Measurements from ENCODE around the gene SLC25A25.
"Not testable (repeated sequence)": the region's sequence is repeated elsewhere in the genome, so short reads cannot be mapped to it uniquely, and the experiment has no call there.

Gene SLC25A25

DNA sequence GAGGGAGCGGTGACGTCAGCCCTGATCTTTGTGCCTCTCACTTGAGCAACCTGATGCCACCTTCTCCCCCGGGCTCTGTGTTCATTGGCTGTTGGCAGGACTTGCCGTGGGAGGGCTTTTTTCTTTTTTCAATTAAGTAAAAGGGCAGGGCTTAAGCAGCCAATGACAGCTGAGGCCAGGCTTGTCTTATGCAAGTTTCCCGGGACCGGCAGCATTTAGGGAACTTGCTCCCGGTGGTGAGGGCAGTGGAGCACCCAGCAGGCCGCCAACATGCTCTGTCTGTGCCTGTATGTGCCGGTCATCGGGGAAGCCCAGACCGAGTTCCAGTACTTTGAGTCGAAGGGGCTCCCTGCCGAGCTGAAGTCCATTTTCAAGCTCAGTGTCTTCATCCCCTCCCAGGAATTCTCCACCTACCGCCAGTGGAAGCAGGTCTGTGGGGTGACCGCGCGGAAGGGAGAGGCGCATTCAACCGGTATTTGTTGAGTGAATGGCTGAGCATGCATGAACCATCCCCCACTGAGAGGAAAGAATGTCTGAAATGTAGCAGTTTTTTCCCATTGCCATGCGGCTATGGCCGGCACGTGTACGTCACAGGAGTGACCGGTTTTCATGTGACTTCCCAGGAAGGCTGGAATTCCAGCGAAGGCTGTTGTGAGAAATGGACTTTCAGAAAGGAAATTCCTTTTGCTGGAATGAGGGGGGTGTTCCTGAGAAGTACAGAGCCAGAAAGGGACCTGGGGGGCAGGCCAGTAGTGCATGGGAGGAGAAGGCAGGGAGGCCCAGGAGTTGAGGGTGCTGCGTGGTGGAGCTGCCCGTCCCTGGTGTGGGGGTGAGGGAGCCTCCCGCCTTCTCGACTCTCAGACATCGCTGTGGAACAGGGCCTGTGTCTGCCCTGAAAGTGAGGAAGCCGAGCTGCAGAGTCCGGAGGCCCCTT, 30.5 kb downstream of the SLC25A25 start:
- DNase-seq: peak; percentile 89 to 95

DNA sequence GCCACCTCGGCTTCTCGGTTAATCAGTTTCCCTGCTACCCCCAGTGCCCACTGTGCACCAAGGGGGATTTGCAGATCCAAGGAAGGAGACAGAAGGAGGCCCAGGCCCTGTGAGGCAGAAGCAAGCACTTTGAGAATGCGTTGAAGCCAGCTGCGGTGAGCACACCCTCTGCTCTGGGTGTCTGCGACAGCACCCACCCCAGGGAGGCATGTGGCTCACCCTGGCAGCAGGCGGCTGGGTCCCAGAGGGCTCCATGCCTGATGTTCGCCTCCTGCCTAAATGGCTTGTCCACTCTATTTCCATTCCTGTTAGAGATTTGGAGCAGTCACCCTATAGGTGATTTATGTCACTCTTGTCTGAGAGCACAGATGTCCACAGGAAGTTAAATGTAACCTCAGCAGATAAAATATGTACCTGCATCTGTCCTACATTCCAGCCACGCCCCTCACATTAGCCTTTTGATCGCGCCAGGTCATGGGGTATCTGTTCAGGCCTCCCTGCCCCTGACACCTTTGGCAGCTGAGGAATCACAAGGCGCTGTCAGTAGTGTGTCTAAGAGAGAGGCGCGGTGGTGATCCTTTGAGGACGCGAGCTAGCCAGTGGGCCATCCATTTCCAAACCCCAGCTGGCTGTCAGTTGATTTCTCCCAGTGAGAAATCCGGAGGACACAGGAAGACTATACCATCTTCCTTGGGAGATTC, 31.3 kb downstream of the SLC25A25 start:
- no peak for DNase-seq

DNA sequence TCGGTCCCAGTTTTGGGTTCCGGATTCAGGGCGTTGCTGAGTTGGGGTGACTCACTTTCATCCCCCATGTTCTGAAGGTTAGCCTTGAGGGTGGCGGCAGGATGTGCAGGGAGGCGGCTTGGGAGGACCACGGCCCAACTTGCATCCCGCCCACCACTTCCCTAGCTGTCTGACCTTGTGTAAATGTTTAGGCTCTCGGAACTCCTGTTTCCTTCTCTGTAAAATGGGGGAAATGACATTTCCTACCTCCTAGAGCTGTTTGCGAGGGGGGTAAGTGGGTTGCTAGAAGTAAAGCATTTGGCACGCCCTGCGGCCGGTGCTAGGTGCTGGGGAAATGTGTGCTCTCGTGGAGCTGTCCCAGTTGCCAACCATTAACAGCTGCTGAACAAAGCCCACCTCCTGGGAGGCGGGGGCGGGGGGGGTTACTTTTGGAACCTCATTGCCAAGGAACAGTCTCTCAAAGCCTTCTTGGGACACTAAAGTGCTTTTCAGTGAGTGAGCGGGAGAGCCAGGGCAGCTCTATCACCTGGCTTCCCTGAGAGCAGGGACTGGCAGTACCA, 32.0 kb downstream of the SLC25A25 start:
- no peak for DNase-seq

DNA sequence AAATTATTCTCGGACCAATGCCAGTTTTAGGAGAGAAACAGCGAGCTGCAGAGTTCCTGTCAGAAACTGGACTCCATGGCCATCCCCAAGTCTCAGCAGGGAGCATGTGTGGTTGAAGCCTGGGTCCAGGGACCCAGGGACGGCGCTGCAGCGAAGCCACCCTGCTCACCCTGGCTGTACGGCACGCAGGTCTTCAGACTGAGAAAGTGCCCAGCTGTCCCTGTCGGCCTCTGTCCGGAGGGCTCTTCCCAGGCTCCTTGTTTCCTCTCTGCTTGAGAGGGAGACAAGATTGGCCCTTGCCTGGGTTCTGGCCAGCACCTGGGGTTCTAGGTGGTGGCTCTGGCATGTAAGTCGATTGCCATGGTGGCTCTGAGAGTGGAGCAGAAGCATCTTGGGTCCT, 32.5 kb downstream of the SLC25A25 start:
- DNase-seq: no peak

DNA sequence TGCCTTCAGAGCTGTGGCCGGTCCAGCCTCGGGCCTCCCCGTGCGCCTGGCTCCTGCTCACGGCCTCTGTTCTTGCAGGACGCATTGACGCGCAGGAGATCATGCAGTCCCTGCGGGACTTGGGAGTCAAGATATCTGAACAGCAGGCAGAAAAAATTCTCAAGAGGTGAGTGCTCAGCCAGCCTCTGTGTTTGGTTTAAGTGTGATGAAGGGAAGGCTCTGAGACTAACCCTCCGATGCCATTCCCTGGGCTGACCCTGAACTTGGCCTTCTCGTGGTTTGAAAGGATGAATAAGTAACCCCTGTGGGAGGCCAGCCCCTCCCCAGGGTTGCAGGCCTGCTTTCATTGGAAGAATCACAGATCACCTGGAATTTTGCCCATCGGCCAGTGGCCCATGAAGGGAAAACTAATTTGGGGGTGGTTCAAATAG, 33.2 kb downstream of the SLC25A25 start:
- DNase-seq: no peak

DNA sequence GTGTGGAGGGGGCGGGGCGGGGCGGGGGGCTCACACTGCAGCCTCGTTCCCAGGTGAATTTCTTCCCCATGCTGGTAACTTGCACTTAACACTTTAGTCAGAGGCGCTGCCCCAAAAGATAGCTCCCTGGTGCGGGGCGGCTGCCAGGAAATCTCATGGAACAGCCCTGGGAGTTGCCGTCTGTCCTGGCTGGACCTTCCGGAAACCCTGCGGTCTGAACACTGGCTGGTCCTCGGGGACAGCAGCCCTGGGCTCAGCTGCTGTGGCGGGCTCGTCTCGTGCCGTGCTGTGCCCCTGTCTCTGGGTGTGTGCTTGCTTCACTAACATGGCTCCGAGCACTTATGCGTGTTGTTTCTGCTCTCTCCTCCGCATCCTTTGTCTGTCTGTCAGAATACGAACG, 33.7 kb downstream of the SLC25A25 start:
- DNase-seq: no peak

DNA sequence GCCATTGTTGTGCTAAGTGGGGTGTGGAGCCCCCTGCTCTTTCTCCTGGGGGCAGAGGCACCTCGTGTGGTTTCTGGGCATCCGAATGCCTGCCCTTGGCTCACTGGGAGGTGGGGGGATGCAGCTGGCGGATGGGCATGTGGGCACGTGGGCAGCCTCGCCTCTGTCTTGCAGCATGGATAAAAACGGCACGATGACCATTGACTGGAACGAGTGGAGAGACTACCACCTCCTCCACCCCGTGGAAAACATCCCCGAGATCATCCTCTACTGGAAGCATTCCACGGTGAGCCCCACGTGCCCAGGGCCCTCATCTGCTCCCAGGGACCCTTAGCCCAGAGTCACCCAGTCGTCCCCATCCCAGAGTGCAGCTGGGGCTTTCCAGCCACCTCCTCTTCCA, 34.2 kb downstream of the SLC25A25 start:
- DNase-seq: no peak

DNA sequence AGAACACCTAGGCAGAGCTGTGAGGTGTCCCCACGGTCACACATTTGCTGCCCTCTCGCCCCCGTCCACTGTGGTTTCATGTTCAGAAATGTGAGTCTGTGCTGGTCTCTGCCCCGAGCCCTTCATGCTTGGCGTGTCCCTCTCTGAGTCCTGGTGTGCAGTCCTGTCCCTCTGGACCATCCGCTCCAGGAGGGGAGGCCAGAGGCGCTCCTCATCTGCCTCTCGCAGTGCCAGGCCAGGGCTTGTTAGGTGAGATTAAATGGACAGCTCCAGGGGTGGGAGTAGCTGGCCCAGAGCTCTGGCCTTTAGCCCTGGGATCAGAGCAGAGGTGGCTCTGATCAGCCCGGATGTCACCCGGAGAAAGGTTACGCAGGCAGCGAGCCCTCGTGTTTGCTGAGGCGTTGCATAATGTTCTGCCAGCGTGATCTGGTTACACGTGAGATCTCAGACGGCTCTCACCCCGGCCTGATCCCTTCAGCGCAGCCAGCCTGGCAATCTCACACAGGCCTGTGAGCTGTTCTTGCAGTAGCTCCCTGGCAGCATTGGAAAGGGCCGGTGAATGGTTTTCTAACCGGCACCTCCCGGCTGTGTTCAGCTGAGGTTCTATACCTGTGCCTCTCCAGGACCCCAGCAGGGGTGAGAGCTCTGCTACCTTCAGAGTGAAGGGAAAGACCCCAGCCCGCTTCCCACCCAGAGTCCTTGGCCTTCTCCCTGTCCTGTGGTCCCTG, 35.0 kb downstream of the SLC25A25 start:
- DNase-seq: peak; percentile 18 to 58

DNA sequence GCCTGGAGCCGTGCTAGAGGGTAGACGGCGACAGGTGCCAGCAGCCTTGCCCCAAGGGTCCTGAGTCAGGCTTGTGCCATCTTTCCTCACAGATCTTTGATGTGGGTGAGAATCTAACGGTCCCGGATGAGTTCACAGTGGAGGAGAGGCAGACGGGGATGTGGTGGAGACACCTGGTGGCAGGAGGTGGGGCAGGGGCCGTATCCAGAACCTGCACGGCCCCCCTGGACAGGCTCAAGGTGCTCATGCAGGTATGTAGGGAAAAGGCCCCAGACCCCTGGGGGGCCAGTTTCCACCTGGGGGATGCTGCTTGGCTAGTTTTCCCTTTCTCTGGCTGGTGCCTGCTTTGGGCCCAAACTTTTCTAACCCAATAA, 35.5 kb downstream of the SLC25A25 start:
- peak; percentile 21 to 36 for DNase-seq

DNA sequence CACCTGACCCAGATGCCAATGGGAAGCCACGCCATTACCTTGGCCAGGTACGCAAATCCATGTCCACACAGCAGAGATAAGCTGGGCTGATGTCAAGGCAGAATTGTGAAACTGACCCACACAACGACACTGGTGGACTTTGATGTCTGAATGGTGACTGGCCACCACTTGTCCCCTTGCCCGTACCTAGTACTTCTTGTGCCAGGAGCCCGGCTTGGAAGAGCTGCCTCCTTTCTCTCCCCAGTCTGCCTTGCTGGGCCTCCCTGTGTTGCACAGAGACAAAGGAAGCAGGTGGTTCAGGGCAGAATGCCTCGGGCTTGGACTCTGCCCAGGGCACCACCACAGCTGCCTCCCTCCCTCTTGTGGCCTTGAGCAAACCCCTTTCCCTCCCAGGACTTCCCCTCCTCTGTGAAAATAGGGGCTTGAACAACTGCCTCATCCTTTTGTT, 36.2 kb downstream of the SLC25A25 start:
- peak; percentile 68 to 88 for DNase-seq

DNA sequence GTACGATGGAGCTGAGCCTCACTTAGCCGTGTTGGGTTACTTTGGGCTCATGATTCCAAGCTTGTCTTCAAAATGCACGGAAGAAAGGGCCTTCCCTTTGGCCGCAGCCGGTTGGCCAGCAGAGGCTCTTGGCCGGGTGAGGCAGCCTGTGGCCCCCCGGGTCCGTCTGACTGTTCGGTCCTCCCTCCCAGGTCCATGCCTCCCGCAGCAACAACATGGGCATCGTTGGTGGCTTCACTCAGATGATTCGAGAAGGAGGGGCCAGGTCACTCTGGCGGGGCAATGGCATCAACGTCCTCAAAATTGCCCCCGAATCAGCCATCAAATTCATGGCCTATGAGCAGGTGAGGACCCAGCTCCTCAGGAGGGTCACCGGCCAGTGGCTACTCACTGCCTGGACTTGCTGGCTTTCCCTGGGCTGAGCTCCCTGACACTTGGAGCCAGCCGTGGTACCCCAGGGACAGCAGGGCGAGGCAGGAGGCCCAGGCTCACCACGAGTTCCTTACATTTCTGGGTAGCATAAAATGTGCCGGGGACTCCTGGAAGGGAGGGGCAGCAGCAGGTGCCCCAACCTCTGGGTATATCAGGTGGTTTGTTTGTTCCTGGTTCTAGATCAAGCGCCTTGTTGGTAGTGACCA, 37.6 kb downstream of the SLC25A25 start:
- no peak for DNase-seq

DNA sequence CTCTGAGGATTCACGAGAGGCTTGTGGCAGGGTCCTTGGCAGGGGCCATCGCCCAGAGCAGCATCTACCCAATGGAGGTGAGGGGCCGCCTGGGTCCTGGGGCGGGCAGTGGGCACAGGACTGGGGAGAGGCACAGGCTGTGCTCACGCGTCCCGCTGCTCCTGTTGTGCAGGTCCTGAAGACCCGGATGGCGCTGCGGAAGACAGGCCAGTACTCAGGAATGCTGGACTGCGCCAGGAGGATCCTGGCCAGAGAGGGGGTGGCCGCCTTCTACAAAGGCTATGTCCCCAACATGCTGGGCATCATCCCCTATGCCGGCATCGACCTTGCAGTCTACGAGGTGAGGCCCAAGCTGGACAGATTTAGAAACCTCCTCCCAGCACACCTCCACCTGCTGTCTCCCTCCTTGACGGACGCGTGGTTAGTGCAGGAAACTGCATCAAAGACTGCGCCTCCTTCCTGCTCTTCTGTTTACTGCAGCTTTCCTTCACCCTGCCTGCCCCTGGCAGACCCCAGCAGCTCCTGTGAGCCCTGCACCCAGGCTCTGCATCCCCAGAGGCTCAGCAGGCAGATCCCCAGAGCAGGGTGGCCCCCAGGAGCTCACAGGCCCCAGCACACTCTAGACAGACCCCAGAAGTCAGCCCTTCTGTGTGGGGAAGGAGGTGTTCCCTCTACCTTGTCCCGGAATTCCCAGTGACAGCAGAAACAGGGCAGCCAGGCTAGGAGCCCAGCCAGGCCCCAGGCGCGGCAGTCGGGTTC, 38.3 kb downstream of the SLC25A25 start:
- no peak for DNase-seq

DNA sequence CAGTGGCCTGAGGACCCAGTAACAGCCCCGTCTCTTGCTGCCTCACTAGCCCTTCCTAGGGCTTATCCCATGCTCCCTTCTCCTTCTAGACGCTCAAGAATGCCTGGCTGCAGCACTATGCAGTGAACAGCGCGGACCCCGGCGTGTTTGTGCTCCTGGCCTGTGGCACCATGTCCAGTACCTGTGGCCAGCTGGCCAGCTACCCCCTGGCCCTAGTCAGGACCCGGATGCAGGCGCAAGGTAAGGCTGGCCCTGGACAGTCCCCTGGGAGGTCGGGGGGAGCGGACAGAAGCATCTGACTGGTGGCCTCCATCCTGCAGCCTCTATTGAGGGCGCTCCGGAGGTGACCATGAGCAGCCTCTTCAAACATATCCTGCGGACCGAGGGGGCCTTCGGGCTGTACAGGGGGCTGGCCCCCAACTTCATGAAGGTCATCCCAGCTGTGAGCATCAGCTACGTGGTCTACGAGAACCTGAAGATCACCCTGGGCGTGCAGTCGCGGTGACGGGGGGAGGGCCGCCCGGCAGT, 39.0 kb downstream of the SLC25A25 start:
- no peak for DNase-seq

DNA sequence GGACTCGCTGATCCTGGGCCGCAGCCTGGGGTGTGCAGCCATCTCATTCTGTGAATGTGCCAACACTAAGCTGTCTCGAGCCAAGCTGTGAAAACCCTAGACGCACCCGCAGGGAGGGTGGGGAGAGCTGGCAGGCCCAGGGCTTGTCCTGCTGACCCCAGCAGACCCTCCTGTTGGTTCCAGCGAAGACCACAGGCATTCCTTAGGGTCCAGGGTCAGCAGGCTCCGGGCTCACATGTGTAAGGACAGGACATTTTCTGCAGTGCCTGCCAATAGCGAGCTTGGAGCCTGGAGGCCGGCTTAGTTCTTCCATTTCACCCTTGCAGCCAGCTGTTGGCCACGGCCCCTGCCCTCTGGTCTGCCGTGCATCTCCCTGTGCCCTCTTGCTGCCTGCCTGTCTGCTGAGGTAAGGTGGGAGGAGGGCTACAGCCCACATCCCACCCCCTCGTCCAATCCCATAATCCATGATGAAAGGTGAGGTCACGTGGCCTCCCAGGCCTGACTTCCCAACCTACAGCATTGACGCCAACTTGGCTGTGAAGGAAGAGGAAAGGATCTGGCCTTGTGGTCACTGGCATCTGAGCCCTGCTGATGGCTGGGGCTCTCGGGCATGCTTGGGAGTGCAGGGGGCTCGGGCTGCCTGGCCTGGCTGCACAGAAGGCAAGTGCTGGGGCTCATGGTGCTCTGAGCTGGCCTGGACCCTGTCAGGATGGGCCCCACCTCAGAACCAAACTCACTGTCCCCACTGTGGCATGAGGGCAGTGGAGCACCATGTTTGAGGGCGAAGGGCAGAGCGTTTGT, 39.6 kb downstream of the SLC25A25 start:
- DNase-seq: no peak

DNA sequence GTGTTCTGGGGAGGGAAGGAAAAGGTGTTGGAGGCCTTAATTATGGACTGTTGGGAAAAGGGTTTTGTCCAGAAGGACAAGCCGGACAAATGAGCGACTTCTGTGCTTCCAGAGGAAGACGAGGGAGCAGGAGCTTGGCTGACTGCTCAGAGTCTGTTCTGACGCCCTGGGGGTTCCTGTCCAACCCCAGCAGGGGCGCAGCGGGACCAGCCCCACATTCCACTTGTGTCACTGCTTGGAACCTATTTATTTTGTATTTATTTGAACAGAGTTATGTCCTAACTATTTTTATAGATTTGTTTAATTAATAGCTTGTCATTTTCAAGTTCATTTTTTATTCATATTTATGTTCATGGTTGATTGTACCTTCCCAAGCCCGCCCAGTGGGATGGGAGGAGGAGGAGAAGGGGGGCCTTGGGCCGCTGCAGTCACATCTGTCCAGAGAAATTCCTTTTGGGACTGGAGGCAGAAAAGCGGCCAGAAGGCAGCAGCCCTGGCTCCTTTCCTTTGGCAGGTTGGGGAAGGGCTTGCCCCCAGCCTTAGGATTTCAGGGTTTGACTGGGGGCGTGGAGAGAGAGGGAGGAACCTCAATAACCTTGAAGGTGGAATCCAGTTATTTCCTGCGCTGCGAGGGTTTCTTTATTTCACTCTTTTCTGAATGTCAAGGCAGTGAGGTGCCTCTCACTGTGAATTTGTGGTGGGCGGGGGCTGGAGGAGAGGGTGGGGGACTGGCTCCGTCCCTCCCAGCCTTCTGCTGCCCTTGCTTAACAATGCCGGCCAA, 40.4 kb downstream of the SLC25A25 start:
- DNase-seq: no peak

DNA sequence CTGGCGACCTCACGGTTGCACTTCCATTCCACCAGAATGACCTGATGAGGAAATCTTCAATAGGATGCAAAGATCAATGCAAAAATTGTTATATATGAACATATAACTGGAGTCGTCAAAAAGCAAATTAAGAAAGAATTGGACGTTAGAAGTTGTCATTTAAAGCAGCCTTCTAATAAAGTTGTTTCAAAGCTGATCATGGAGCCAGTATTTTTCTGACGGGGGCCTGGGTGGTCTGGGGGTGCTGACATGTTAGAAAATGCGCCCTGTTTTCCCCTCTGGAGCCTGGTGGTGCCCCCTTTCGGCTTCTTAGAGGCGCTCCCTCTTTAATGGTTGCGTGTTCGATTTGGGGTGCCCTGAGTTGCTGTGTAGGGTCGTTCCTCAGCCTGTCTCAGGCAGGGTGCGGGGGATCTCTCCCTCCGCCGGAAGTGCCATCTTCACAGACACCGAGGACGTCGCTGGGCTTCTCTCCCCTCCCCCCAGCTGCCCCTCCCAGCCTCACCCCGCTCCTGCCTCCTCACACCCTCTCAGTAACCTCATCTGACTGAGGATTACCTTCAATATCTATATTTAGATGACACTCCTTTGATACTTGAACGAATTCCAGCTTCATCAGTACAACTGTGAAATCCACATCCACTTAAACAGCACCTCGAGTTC, 41.1 kb downstream of the SLC25A25 start:
- DNase-seq: no peak

DNA sequence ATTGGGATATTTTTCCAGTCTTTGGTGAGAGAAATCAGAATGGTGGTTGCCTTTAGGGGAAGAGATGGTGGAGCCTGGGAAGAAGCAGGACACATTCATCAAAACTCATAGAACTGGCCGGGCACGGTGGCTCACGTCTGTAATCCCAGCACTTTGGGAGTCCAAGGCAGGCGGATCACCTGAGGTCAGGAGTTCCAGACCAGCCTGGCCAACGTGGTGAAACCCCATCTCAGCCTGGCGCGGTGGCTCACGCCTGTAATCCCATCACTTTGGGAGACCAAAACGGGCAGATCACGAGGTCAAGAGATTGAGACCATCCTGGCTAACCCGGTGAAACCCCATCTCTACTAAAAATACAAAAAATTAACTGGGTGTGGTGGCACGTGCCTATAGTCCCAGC, 43.7 kb downstream of the SLC25A25 start:
- not testable (repeated sequence) for DNase-seq

DNA sequence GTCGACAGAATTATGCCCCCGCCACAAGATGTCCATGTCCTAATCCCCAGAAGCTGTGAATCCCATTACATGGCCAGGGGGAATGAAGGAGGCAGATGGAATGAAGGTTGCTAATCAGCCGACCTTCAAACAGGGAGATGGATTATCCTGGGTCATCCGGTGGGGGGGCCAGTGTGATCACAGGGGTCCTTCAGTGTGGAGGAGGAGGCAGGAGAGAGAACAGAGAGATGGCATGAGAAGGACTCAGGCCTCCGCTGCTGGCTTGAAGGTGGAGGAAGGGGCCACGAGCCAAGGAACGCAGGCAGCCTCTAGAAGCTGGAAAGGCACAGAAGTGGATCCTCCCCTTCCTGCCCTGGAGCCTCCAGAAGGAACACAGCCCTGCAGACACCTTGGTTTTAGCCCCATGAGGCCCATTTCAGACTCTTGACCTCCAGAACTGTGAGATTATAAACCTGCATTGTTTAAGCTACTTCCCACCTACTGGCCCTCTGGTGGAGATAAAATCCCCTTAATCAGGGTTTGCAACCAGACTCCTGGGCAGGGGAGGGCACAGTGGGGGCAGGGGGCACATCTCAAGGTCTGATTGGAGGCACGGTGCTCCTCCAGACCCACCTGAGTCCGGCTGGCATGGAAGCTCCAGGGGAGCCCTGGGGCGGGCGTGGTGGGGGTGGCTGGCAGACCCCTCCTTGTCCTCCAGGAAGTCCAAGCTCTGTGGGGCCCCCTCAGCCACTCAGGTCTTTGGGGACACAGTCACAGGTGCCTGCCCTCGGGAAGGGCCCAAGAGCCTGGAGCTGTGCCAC, 45.7 kb downstream of the SLC25A25 start:
- DNase-seq: no peak
